NCI-H446 treated with DMSO at 0.1 percent for 48 hours (cell line): Measurements from ENCODE around the gene CDH18.

Source experiments
- DNase-seq: peaks from one replicate; lab custom pipeline; 2025; lab: John Stamatoyannopoulos, UW

The CDH18 gene

GRCh38 chr5:19928562-19929421 is 59.2 kb downstream of the CDH18 start:
- peak; percentile 92 for DNase-seq

GRCh38 chr5:19927919-19928318 is 60.1 kb downstream of the CDH18 start:
- DNase-seq = peak; percentile 54

DNA sequence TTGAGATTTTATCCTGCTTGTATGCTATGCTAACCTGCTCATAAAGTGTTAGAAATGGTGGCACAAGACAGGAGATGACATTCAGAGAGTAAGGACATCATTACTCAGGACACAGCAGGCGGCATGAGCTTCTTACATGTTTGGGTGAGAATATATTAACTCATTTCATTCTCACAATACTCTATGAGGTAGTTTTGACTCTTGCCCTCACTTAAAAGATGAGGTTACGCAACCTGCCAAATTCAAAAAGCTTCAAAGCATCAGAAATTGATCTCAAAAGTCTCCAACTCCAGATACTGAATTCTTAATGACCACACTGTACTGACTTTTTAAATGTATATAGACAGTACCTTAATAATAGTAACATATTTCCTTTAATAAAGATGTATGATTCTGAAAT is 60.8 kb downstream of the CDH18 start:
- no peak for DNase-seq

DNA sequence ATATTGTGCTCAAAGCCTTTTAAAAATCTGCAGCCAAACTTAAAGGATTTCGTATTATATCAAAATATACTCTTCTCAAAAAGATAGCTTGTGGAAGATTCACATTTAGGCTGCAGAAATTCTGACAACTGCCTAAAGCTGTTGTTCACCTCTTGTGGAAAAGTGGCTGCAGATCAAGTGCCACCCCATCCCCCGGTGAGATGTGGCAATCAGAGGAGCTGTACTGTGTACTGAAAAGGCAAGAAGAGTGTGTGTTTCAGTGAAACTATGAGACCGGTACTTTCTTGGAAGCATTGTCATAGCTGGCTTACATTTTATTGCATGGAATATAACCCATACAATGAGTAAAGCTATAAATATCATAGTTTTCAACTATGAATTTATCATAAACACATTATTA is 64.3 kb downstream of the CDH18 start:
- DNase-seq = no peak

DNA sequence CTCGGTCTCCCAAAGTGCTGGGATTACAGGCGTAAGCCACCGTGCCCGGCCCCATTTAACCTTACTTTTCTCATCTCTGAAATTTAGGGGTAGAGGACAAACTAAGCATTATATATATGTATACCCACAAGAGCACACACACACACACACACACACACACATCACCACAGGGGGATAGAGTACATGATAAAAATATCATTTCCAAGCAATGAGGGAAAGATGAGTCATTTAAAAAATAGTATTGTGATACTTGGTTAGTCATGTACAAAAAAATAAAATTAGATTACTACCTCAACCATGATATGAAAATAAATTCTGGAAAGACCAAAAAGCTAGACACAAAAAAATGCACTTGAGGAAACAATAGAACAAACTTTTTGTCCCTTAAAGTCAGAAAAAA is 67.2 kb downstream of the CDH18 start:
- no peak for DNase-seq

DNA sequence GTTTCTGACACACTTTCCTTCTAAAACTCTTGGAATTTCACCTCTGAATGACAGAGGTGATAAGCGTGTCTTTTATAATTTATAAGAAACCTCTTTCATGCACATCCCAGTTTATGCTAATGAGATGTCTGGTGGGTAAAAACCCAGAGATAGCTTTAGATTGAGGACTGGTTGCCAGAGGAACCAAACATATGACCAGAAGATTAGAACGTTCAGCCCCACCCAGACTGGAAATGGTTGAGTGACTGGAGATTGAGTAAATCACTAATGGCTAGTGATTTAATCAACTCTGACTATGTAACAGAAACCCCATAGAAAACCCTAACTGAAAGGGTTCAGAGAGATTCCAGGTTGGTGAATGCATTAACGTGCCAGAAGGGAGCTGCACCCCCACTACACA is 69.2 kb downstream of the CDH18 start:
- no peak for DNase-seq

DNA sequence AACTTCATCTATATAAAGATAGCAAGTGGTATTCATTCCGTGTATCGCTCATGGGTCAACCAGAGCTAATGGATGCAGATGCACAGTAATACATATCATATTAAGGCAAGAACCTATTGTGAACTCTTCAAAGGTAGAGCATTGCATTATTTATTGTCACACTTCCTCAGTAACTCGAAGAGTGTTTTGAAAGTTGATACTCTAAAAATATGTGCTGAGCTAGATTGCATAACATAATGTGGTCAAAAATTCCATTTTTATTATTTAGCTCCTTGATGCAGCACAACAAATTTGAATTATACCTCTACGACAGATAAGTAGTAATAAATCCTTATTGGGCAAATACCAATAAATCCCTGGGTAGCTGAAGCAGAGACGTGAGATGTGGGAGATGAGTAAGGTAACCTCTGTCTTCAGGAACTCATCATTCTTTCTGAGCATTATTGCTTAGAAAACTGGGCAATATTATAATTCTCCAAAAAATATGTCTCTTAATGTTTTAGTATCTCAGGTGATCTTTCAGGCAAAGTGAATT is 70.3 kb downstream of the CDH18 start:
- no peak for DNase-seq

GRCh38 chr5:19910136-19910535 is 77.9 kb downstream of the CDH18 start:
- DNase-seq = no peak

DNA sequence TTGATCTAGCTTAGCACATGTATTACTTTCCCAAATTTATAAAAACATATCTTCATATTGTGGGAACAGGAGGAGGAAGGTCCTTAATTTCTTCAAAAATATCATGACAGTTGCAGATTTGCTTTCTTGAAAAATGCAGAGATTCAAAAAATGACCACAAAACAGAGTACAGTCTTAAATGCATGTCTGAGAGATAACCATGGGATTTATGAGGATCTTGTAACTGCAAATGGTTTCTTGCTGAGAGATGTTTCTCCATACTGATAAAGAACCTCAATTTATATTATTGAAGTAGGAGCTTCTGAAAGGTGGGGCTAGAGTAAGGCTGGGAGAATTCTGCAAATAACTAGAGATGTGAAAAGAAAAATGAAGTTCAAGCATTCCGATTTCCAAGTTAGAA is 83.2 kb downstream of the CDH18 start:
- DNase-seq = no peak

DNA sequence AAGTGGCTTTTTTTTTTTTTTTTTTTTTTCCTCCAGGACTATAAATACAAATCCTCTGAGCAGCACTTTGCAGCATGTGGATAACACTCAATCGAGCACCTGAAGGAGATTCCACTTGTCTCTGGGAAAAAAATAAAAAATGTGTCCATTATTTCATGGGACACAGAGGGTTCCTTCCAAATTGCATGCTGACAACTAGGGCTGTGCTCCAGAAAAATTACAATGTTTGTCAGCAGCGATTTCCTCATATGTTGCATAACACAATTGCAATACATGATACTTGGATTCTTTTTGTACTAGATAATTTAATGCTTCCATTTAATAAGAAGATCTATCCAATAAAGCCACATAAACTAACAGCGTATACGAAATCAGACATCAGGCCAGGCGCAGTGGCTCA is 84.4 kb downstream of the CDH18 start:
- no peak for DNase-seq

DNA sequence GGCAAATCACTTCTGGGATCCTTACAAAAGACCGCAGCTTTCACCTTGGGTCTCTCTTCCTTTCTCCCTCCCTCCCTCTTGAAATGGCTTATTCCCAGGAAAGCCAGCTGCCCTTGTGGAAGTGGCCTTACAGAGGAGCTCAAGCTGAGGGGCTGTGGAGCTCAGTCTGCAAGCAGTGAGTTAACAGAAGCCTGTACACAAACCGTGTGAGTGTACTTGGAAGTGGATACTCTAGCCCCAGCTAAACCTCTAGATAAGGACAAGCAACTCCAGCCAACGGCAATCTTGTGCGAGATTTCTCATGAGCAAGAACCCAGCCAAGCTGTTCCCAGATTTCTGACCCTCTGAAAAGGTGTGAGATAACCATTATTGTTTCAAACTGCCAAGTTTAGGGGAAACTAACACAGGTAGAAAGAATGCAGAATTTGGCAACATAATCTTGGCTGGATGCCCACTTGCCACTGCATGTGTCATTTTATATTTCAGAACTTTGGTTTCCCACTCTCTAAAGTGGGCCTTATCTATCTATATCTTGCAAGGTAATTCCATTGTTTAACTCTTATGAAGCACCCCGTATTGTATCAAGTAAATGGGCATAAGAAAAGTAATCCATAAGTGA is 85.6 kb downstream of the CDH18 start:
- DNase-seq = peak; percentile 38

DNA sequence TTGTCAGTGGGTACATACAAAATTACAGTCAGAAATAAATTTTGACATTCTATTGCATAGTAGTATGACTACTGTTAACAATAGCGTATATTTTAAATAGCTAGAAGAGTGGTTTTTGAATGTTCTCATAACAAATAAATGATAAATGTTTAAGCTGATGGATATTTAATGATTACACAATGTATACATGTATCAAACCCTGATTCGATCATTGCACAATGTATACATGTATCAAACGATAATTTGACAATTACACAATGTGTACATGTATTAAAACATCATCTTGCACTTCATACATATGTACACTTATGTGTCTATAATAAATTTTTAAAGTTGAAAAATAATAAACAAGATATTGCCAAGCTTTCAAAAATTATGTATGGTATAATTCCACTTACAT is 87.7 kb downstream of the CDH18 start:
- DNase-seq = no peak

- no peak for DNase-seq
Observed at GRCh38 chr5:19891658-19892057, 96.3 kb downstream of the CDH18 start.

DNA sequence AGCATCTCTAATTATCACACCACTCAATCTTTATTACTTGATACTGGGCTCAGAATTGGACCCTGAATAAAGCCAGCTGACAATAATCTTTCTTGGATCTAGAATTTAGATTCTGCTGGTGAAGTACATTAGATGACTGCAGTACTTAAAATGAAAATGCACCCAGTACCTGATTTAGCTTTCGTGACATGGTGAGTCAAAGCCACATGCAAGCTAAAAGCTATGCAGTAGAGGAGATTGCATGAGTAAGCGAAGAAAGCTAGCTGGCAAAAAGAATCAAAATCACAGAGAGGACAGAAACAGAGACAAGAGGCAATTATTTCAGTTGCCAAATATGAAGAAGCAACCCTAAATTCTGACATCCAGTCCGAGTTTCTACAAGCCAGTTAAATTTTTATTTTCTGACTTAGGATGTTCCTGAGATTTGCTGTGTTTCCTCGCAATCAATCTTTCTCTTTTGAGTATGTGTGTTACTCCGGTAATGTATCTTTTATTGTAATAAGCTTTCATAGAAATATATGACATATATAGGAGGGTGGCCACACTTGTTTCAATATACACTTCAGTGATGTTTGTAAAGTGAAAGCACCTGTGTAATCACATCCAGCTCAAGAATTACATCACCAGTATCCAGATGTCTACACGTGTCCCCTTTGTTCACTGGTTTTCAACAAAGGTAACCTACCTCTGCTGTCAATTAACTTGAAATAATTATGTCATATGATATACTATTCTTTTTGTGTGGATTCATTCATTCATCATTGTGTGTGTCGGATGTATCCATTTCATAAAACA is 101.7 kb downstream of the CDH18 start:
- DNase-seq = peak; percentile 57

DNA sequence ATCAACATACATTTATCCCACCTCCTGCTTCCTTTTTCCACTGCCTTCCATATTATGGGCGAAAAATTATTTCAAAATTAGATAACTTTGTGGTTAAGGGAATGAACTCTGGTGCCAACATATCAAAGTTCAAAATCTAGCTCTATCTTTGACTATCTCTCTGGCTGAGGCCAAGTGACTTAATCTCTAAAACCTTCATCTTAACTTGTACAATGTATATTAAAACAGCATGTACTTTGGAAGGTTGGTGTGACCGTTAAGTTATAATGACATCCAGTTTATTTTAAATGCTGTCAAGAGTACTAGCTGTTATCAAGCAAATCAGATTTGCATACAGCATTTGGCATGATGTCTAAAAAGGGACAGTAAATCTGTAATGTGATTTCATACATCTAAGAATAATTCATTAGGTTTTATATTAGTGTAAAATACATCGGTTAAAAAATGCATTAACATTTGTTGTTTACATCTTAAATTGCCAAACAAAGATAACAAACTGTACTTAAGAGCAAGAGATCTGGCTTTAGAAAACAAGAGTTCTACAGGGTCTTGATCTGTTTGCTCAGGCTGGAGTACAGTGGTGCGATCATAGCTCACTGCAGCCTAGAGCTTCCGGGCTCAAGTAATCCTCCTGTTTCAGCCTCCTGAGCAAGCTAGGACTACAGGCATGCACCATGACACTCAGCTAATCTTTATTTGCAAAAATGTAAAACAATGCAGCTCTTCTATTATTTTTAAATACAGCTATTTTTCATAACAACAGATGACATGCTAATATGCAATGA is 102.8 kb downstream of the CDH18 start:
- no peak for DNase-seq

- peak; percentile 63 for DNase-seq
Observed at GRCh38 chr5:19880859-19881436, 107.1 kb downstream of the CDH18 start.

DNA sequence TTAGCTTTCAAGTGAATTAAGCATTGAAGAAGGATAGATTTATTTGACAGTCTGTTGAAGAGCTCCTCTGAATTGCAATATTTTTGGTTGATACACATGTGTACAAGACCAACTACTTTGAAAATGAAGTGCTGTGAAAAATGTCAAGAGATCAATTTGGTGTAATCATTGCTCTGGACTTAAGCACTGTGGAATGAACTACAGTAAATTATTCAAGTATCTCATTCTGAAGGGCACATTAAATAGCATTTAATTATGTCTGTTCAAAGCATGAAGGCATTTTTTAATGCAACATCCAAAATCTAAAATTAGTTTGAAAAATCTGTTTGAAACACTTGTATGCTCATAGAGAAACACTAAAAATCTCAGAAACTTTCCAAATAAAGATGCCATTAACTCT is 107.5 kb downstream of the CDH18 start:
- DNase-seq = peak; percentile 63

DNA sequence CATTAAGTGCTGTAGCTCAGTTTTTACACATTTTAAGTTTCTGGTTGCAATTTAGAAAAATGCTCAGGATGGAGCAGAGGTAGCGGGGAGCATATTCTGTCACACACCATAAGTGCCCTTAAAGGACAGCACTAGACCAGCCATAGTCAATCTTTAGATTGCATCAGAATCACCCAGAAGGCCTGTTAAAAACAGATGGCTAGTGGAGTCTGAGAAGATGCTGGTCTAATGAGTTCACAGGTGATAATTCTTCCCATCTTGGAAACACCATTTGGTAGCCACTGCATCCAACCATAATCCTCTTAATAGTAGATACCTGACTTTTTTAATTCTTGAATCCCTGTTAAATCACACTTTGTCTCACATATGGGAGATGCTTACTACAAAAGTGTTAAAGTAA is 113.2 kb downstream of the CDH18 start:
- DNase-seq = no peak

- no peak for DNase-seq
Observed at GRCh38 chr5:19866090-19866450, 121.9 kb downstream of the CDH18 start.

DNA sequence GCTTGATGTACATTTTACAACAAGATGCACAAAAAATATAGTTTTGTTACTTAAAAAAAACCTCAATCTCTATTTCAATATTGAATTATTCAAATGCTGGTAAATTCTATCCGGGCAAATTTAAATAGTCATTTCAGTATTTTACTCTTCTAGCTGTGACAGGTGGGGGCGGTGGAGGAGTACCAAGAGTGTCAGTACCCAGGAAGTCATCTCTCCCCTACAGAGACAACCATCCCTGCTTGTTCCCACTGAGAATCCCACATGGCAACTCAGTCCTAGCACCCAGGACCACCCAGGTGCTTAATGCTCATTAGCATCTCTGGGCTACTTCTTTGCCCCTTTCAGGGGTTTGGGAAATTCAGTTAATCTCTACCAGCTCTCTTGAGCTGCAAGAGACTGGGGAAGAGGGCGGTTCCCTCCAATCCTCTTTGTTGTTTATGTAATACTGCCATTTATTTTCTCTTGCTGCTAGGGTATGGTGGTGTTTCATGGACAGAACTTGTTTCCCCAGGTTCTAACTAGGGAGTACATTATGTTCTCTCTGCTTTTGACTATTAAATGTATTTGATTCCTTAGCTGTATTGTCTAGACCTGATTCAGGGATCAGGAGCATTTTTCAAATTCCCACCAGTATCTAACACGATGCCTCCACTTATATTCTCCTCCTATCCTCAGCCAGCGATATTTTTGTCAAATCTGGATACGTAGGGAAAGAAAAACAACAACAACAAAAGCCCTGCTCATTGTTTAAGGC is 122.5 kb downstream of the CDH18 start:
- no peak for DNase-seq

GRCh38 chr5:19862711-19863110 is 125.3 kb downstream of the CDH18 start:
- no peak for DNase-seq
